GM19468 (cell line): ENCODE results near the gene UBE2J2.

Source experiments
- ATAC-seq: cut with Tn5 transposase; IDR thresholded peaks from one replicate; pipeline ENCODE4 v1.9.1; 2021; ENCODE audit warnings: mild to moderate bottlenecking, moderate library complexity, moderate number of reproducible peaks; ENCODE audit not compliant: unreplicated experiment; ENCODE audit errors: extremely low read depth

Gene UBE2J2

DNA sequence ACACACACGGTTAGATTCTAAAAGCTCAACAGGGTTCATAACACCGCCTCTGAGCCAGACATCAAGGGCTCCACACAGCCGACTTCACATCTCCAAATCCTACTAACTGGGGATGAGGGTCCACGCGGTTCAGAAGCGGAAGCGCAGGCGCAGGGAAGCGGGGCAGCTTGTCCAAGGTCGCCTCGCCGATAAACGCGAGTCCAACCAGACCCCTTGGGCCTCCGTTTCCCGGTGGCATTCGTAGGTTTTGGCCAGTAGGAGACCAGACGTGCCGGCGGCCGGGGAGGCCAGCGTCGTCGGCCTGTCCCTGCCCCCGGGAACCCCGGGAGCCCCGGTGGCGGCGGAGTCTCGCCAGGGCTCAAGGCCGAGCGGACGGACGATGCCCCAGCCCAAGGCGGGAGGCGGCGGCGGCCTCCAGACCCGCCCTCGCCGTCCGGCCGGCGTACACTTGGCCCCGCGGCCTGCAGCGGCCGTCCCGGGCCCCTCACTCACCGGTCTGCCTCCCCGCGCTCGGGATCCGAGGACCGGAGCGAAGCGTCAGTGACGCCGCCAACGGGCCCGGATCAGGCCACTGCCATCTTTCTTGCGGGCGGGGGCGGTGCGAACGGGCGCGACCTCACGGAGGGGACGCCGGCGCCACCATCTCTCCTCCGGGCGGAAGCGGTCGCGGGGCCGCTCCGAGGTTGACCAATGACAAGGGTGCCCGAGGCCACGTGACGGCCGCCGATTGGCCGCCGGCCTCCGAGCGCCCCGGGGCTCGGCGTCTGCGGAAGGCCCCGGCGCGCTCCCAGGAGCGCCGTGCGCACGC, 42.0 kb downstream of the UBE2J2 start, which contains the start of gene SDF4:
SDF4 (minus strand) TSS at position 602 of the 808 bp plus-strand sequence. CDS start 3,229 bp downstream, outside the sequence.
- peak; percentile 91 for ATAC-seq

DNA sequence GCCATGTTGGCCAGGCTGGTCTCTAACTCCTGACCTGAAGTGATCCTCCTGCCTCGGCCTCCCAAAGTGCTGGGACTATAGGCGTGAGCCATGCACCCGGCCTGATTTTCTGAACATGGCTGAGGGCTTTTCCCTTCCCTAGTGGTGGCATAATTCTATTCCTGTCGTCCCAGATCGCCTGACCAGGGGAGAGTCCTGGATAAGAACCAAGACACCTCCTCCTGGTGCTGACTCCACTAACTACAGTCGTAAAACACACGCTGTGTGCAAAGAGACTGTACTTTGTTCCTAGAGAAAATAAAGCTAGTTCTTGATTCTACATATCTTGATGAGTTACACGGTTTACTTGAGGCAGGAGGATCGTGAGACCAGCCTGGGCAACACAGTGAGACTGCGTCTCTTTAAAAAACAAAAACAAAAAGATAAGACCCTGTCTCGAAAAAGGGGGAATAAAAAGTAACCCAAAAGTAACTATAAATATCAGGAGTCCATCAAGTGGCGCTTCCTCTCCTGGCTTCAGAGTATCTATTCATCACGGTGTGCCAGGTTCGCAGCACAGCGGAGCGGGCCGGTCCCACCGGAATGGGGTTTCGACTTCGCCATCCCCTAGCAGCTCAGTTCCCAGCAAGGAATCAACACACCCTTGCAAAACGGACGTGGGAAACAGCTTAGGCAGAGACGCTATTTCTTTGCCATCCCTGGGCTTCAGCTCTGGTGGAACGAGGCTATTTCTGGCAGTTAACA, 42.8 kb downstream of the UBE2J2 start:
- ATAC-seq = no peak

DNA sequence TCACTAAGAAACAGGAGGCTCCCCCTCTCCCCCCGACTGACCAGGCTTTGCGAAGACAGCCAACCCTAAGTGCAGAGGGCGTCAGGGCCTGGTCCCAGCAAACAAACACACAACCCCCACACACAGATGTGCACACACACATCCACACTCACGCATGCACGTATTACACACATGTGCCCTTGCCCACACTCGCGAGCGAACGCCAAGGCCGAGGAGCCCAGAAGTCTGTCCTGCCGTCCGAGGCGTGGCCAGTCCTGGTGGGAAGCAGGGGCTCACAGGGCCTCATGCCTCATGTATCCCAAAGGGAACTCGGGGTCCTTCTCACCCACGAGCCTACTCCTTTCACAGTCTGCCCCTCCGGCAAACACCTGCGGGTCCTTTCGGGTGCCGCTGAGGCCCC, 43.9 kb downstream of the UBE2J2 start:
- ATAC-seq = no peak

DNA sequence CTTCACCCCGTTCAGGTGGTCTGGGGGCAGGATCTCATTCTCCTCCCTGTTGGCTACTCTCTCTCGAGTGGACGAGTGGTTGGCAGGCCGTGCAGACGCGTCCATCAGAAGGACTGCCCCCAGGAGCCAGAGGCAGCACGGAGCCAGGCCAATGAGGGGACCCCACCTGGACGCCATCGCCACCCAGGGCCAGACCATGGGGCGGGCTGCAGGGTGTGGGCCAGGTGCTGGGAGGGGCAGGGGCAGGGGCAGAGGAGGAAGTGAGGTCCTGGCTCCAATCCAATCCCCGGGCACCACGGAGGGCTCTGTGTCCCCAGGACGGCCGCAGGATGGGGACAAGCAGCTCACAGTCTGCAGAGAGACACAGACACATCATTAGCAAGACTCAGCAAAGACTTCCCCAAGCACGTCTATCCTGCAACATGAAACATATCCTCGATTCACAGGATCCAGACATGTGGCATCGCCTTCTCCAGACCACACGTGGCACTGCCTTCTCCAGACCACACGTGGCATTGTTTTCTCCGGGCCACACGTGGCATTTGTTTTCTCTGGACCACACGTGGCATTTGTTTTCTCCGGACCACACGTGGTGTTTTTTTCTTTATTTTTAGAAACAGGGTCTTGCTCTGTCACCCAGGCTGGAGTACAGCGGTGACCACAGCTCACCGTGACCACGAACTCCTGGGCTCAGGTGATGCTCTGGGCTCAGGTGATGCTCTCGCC, 44.9 kb downstream of the UBE2J2 start:
- ATAC-seq = no peak

DNA sequence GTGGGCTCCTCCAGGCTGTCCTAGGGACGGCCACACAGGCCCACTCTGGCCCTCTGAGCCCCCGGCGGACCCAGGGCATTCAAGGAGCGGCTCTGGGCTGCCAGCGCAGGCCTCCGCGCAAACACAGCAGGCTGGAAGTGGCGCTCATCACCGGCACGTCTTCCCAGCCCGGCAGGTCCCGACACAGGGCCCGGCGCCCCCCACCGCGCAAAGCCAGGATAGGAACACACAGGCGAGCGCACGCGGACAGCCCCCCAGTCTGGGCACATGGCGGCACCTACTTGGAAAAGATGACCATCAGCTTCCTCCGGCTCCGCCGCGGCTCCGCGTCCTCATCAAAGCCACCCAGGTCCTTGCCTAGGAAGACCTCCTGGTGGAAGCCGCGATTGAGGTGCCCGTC, 45.5 kb downstream of the UBE2J2 start:
- ATAC-seq = no peak

DNA sequence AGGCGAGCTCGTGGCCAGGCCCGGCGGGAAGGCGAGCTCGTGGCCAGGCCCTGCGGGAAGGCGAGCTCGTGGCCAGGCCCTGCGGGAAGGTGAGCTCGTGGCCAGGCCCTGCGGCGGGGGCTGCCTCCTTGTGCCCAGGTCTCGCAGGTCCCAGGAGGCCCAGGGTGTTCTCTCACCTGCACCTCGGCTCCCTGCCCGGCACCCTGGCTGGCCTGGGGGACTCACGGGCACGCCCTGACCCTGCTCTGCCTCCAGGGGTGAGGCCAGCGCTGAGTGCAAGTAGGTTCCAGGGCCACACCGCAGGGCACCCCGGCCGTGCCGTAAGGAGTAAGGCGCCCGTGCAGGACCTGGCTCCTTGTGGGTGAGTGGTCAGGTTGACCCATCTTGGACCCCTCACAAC, 46.3 kb downstream of the UBE2J2 start:
- no peak for ATAC-seq

DNA sequence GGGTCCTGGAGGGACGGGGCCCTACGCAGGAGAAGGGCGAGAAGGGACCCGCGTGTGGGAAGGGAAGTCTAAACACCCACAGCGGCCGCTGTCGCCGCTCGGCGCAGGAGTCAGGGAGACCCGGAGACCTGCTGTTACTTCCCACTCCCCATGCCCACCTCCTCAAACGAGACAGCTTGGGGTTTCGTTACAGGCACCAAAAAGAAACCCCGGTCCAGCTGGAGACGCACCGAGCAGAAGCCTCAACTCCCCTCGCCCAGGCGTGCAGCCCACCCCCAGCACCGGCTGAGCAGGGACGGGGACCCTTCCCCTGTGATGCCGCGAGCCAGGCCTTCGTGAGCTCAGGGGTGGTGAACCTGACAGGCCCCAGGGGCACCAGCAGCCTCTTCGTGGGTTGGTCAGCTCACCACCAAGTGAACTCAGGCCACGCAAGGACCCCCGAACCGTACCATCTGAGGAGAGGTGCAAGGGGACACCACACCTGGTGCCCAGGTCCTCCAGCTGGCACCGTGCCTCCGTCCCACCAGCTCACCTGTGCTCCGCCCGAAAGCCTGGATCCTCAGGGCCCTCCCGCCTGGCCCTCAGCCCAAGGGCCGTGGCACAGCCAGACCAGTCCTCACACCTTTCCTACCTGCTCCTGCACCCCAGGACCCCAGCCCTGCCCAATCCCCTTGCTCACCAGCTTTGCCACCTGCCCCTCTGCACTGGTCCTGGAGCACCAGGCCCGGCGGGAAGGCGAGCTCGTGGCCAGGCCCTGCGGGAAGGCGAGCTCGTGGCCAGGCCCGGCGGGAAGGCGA, 46.9 kb downstream of the UBE2J2 start:
- ATAC-seq = no peak

DNA sequence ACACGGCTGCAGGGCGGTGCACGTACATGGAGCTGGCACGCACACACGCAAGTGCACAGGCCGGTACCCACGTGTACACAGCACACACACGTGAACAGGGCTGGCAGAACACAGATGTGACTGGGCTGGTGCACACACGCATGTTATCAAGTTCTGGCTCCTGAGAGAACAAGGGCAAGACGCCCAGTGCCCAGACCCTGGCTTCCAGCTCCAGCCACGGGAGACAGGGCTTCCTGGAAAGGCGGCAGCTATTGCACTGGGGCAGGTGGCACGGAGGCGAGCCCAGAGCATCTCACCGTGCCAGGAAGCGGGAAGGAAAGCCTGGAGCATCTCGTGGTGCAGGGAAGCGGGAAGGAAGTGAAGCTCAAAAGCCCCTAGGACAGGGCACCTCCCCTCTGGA, 47.7 kb downstream of the UBE2J2 start:
- ATAC-seq = no peak

DNA sequence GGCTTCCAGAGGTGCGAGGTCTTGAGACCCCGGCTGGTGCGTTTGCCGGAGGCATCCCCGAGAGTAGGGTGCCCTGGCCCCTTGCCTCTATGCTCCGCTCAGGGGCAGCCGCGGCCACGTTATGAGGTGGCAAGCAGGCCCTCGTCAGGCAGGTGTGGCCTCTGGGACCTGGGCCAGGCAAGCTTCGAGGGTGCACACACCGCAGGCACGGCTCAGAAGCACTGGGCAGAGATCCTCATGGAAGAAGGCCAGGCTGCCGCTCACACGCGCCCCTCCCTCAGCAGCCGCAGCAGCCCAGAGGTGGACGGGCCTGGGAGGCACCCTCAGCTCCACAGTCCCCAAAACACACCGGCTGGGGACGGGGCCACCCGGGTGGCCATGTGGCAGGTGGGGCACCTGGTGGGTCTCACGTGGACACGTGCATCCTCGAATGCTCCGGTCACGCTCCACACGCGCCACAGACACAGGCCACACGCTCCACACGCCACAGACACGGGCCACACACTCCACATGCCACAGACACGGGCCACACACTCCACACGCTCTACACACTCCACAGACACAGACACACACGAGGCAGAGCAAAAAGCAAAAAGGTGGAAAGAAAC, 48.3 kb downstream of the UBE2J2 start:
- ATAC-seq = no peak

DNA sequence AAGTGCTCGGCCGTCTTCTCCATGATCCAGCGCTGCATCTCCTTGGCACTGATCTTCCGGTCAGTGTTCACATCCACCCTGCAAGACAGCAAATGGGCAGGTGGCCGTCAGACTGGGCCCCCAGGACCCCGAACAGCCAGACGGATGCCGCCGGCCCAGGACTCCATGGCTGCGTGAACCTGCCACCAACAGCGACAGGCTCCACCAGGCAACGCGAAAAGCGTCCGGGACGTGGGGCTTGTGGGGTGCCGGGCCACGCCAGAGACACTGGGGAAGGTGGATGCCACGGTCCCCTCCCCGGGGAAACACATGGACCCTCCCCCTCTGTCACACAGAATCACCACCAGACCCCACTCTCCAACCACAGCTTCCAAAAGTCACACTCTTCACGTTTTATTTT, 49.8 kb downstream of the UBE2J2 start:
- no peak for ATAC-seq

DNA sequence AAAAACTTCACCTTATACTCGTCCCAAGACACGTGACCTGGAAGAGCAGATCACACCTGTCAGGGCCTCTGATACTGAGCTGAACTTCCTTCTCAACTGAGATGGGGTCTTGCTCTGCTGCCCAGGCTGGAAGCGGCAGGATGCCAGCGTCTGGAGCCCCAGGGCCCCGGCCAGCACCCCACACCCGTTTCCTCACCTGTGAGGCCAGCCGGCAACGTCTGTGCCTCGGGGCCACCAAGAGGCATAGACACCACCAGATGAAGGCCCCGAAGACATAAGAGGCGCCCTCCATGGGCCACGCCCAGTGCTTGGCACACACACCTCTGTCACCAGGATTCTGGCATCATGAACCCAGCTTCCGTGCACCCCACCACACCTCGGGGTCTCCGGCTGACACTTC, 50.3 kb downstream of the UBE2J2 start:
- ATAC-seq = no peak

DNA sequence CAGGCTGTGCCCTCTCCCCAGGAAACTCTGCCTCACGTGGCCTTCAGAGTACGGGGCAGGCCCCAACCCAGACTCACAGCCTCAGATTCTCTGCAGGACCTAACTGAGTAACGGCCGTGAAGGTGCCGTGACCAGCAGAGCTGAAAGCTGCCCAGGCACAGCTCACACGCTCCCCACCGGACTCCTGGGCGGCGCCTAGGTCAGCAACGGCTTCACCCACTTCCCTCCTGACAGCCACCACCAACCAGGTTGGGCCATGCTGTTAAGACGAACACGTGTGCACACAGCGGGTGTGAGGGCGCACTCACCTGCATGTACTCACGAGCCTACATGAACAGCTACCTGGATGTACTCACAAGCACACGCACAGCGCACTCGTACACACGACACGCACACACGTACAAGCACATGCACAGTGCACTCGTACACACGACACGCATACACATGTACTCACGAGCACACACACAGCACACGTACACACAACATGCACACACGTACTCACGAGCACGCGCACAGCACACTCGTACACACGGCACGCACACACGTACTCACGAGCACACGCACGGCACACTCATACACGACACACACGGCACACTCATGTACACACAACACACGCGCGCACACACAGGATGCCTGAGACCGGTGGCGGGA, 51.0 kb downstream of the UBE2J2 start:
- no peak for ATAC-seq

DNA sequence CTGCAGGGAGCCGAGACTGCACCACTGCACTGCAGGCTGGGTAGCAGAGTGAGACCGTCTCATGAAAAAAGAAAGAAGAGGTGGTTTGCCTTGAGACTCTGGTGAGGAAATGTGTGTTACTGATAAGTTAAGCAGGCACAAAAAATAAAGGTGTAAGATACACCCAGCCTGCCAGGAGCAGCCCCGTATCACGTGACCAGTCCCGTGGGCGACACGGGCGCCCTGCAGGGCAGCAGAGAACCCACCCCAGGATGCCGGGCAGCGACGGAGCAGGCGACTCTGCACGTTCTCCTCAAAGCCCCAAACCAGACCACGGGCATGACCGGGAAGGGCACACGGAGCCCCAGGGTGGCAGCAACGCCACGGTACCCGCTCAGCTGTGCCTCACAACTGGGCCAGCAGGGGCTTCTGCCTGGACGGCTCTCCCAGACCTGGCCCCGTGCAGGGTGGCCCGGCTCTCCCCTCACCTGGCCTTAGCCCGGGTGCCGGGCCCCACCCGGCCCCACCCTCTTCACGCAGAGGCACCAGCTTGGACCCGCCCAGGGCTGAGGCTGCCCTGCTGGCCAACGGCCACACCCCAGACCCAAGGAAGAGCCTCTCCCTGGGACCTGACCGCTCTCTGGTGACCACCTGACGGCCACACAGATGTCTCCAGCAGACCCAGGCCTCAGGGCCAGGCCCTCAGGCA, 51.6 kb downstream of the UBE2J2 start:
- no peak for ATAC-seq

DNA sequence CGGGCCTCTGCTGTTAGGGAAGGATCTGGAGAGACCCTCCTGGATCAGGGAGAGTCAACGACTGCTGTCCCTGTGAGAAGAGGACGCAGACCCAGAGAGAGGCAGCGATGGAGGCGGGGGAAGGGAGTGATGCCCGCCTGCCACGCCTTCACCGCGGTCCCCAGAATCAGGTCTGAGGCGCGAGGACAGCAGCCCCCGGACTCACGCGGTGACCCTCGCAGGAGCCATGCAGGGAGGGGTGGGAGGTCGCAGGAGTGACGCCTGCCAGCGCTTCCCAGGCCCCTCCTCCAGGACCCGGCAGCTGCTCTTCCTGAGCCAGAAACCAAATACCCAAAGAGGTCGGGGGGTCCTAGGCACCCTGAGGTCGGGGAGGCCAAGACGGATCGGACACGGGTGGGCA, 53.5 kb downstream of the UBE2J2 start:
- no peak for ATAC-seq

DNA sequence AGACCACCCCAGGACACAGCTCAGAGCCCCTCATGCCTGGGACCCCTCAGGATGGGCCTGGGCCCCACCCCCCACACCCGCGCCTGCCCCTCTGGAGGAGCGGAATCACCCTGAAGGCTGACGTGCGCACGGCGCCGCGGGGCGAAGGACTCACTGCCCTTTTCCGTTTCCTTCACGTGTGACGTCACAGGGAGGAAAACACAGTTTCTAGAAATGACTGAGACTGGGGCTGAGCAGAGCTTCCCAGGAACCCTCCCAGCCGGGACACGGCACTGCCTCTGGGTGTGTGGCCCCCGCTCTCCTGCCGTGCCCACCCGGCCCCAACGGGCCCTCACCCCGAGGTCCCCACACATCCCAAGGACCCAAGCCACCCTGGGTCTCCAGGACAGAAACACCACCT, 54.3 kb downstream of the UBE2J2 start:
- ATAC-seq = no peak

DNA sequence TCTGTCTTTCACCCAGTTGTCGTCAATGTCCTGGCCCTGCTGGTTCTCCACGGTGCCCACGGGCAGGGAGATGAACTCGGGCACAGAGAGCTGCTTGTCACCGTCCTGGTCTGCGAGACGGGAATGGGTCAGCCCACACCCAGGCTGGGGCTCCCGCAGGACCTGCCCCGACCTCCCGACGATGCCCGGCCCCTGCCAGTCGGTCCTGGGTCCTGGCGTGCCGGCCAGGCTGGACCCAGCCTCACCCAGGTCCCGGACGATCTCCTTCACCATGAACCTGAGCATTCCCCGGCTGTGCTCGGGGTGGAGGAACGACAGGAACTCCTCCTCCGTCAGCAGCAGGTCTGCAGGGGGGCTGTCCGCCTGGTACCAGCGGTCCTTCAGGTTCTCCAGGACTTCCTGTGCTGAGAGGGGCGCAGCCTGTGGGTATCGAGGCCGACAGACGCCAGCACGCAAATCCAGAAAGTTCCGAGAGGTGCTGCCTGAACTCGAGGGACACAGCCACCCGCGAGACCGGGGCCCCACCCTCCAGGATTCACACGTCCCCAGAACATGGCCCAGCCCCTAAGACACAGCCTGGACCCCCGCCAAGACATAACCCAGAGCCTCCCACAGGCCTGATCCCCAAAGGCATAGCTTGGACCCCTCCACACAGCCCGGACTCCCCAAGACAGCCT, 55.0 kb downstream of the UBE2J2 start:
- ATAC-seq = no peak

DNA sequence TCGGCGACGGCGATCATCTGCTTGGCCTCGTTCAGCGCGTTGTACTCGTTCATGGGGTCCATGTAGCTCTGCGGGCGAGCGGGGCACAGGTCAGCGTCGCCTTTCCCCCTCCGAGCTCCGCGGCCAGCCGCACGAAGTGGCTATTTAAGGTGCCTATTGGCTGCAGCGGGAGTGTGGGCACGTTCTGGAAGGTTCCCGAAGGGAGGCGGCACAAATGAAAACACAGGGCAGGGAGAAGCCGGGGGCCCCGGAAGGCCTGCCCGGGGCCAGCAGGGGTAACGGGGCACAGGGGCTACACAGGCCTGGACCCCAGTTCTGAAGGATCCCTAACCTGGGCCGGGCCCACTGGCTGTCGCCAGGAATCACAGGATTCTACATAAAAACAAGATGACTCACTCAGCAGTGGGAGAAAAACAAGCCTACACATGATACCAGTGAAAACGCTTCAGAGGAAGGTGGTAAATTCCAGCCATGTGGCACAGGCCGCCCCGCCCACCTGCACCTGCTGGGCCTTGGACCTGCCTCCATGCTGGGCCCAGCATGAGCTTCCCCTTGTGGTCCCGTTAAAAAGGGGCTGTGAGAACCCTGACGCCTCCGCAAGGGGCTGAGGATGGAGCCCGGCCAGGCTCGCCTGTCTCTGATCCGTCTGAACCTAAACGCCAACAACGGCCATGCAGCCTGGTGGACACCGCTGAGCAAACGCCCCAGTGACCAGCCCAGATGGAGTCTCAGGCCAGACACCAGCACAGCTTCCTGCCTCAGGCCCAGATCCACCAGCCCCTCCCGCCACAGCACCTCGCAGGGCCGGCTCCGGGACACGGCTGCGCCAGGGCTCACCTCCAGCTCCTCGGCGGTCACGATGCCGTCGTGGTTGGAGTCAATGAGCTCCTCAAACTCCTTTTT, 55.8 kb downstream of the UBE2J2 start:
- ATAC-seq = no peak
